ENCODE data around the gene BUD31. TPM values are rescaled to one million over a fixed set of nuclear protein-coding genes. Genes with fewer than 3 reads are reported as not detected.

BUD31 gene
- total and polyA plus RNA-seq, 10 of the 15 experiments (the other 5 are each of a cell fraction or from before 2014, with no cell fraction given), result 74.2 to 317 (median 130) TPM

- no peaks in the 10 kb centered on the region for H4K20me1 ChIP-seq (ENCODE audit: control insufficient read depth, insufficient read depth)
- intact Hi-C loops (cut with micrococcal nuclease; ENCODE audit: unreplicated experiment) (no loop called here), in situ Hi-C loops (cut with MboI) (no loop called here)
- no peaks in the 10 kb centered on the region for H3K4me1 ChIP-seq (ENCODE audit: control insufficient read depth, insufficient read depth, low read length)
- H3K79me2 ChIP-seq (ENCODE audit: control insufficient read depth, insufficient read depth, low read length), result no peaks in the 10 kb centered on the region
- H3K4me2 ChIP-seq (ENCODE audit: control insufficient read depth, insufficient read depth), result no peak overlapping the region
- DNase-seq (ENCODE audit: low read depth, low spot score), result no peak
- CTCF ChIA-PET, result interaction anchor here (1.3 kb wide), 1 partner anchor 26 kb away, joined by 3 read pairs; no protein-coding TSS in a partner anchor
- WGBS (ENCODE audit: insufficient coverage, insufficient replicate concordance, low lambda C conversion rate, missing lambda C conversion rate), result 94% methylated on average over 21 of the region's 22 CpGs
- BruUV-seq (replicated peaks), result no TSS peak
- H3K9ac ChIP-seq (ENCODE audit: control insufficient read depth, insufficient read depth, low read length), result no peak overlapping the region
- peaks cover 16 to 30% of the 10 kb centered on the region in 2 experiments for H3K36me3 ChIP-seq (ENCODE audit: control insufficient read depth in 2 of 2, insufficient read depth in 2 of 2, low read length in 1 of 2)
- H3K27me3 ChIP-seq (replicated peaks in 1 of 2; ENCODE audit: control insufficient read depth in 2 of 2, insufficient read depth in 2 of 2, low read length in 1 of 2), result no peaks in the 10 kb centered on the region
- H3K4me3 ChIP-seq, result no peak overlapping the region
- SMC1A ChIA-PET (ENCODE audit: uncharacterized antibody, unreplicated experiment), result interaction anchor here (0.5 to 1.1 kb wide), 2 partner anchors 48 to 50 kb away, joined by 3 read pairs; no protein-coding TSS in a partner anchor
- no peaks in the 10 kb centered on the region for H3K9me3 ChIP-seq (replicated peaks; ENCODE audit: control insufficient read depth, insufficient read depth, low read length)
- RAD21 ChIA-PET (ENCODE audit: unreplicated experiment), result no interaction called here
- TF ChIP-seq FOS (IDR thresholded peaks at IDR 0.05; ENCODE audit: borderline replicate concordance, extremely low read depth, insufficient read length) (no peak), PAX8 (IDR thresholded peaks at IDR 0.05) (no peak), ZNF592 (IDR thresholded peaks at IDR 0.05) (no peak), NFIC (IDR thresholded peaks at IDR 0.05; ENCODE audit: low read depth, low read length) (no peak), CBX3 (IDR thresholded peaks at IDR 0.05; ENCODE audit: borderline replicate concordance, low read depth) (no peak)
- no peak overlapping the region for H3K27ac ChIP-seq (ENCODE audit: control insufficient read depth, insufficient read depth)
- no peak for ATAC-seq
- no peak overlapping the region for H2AFZ ChIP-seq (ENCODE audit: control insufficient read depth, low read depth, low read length)
- FAIRE-seq, result no peak
- POLR2A ChIA-PET, result interaction anchor here (0.6 kb wide), 1 partner anchor 195 kb away, joined by 3 read pairs; no protein-coding TSS in a partner anchor
Observed at GRCh38 chr7:99359465-99360154, 49.2 kb upstream of the BUD31 start.
